Measurements from ENCODE around the gene PPP2R2C.

Gene PPP2R2C

DNA sequence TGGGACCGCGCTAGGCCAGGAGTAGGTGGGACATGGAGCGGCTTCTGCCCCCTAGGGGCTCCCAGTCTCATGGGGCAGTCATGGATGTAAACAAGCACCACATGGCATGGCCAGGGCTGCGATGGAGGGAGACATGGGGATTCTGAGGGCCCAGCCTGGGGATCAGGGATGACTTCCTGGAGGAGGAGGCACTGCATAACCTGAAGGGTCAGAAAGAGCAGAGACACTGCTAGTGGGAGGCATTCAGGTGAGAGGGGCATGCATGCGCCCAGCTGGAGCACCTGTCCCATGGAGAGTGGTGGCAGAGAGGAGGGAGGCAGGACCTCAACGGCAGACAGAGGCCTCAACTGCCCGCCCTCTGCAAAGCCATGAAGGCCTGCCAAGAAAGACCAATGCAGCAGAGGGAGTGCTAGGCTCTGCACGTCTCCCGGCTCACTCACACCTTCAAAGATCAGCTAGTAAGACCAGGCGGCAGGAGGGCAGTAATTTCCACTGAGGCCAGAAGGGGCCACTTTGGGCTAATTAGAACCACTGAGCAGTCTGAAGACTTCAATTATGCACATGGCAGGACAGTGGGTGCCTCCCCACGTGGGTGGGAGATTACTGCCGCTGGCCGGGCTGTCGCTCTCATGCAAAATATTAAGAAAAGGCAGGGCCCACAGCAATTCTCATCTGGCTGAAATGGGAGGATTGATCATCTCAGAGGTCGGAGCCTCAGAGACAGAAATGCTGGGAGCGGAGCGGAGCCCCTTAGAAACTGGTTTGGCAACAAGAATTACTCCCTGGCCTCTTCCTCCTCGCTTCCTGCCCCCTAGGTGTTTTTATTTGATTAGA, 69.6 kb downstream of the PPP2R2C start:
- no peak overlapping the region for H3K27ac ChIP-seq
- no peak overlapping the region for H3K4me3 ChIP-seq (IDR thresholded peaks at IDR 0.05; ENCODE audit: insufficient read depth, low read depth, low read length)
- no peaks in the 10 kb centered on the region for H3K36me3 ChIP-seq (ENCODE audit: insufficient read depth)
- H3K4me1 ChIP-seq (ENCODE audit: low read depth, poor library complexity, severe bottlenecking) = no peaks in the 10 kb centered on the region
- no peak overlapping the region for H3K4me2 ChIP-seq
- H2AFZ ChIP-seq (ENCODE audit: low read depth) = no peak overlapping the region
- H3K79me2 ChIP-seq (ENCODE audit: insufficient read depth, low read depth) = no peaks in the 10 kb centered on the region
- no peaks in the 10 kb centered on the region for H4K20me1 ChIP-seq (ENCODE audit: insufficient read depth)
- H3K9ac ChIP-seq = no peak overlapping the region
- H3K27me3 ChIP-seq (ENCODE audit: insufficient read depth, low read depth) = peaks cover 32% of the 10 kb centered on the region
- TF ChIP-seq, protein P1, sequence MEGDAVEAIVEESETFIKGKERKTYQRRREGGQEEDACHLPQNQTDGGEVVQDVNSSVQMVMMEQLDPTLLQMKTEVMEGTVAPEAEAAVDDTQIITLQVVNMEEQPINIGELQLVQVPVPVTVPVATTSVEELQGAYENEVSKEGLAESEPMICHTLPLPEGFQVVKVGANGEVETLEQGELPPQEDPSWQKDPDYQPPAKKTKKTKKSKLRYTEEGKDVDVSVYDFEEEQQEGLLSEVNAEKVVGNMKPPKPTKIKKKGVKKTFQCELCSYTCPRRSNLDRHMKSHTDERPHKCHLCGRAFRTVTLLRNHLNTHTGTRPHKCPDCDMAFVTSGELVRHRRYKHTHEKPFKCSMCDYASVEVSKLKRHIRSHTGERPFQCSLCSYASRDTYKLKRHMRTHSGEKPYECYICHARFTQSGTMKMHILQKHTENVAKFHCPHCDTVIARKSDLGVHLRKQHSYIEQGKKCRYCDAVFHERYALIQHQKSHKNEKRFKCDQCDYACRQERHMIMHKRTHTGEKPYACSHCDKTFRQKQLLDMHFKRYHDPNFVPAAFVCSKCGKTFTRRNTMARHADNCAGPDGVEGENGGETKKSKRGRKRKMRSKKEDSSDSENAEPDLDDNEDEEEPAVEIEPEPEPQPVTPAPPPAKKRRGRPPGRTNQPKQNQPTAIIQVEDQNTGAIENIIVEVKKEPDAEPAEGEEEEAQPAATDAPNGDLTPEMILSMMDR (conservative IDR thresholded peaks at IDR 0.05; ENCODE audit: low read depth, low read length) = no peak

DNA sequence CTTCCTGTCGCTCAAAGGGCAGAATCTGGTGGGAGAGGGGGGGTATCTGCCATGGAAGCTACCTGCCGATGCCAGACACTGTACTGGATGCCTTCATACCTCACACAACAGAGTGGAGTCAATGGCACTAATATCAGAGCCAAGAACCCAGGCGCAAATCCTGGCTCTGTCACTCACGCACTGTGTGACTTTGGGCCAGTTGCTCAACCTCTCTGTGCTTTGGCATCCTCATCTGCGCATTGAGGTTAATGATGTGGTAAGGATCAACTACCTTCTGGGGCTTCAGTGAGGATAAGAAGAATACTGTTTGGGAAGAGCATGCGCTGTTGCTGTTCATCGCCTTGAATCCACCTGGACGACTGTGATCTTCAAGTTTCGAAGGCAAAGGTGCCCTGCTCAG, 70.6 kb downstream of the PPP2R2C start:
- Histone ChIP-seq H3K79me2 (ENCODE audit: insufficient read depth, low read depth) (no peaks in the 10 kb centered on the region), H4K20me1 (ENCODE audit: insufficient read depth) (no peaks in the 10 kb centered on the region), H3K4me1 (ENCODE audit: low read depth, poor library complexity, severe bottlenecking) (no peaks in the 10 kb centered on the region), H3K36me3 (ENCODE audit: insufficient read depth) (no peaks in the 10 kb centered on the region), H2AFZ (ENCODE audit: low read depth) (no peak overlapping the region), H3K27ac (no peak overlapping the region), H3K27me3 (ENCODE audit: insufficient read depth, low read depth) (peaks cover 28% of the 10 kb centered on the region; the same call in 1 of the 2 replicates), H3K4me2 (no peak overlapping the region), H3K9ac (no peak overlapping the region), H3K4me3 (IDR thresholded peaks at IDR 0.05; ENCODE audit: insufficient read depth, low read depth, low read length) (no peak overlapping the region)
- TF ChIP-seq, protein P1 (conservative IDR thresholded peaks at IDR 0.05; ENCODE audit: low read depth, low read length) = no peak

DNA sequence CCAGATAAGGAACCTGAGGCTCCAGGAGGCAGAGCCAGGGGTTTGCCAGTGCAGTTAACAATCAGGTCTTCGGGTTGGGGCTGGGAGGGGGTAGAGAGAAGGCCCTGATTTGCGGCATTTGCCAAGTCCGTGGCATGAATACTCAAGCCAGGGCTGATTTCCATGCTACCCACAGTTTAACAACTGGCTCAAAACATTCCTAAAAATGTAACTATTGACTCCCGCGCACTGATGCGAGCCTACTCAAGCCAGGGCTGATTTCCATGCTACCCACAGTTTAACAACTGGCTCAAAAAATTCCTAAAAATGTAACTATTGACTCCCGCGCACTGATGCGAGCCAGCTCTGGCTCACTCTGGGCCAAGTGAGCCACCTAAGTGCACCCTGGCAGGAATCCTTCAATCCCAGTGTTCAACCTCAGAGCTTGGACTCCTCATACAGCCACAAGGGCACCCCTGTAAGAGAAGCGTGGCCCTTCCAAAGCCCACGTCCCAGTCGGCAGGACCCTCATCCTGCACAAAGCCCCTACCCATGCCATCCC, 75.6 kb downstream of the PPP2R2C start:
- Histone ChIP-seq H3K4me3 (IDR thresholded peaks at IDR 0.05; ENCODE audit: insufficient read depth, low read depth, low read length) (no peak overlapping the region), H3K4me2 (no peak overlapping the region), H3K4me1 (ENCODE audit: low read depth, poor library complexity, severe bottlenecking) (no peaks in the 10 kb centered on the region), H2AFZ (ENCODE audit: low read depth) (no peak overlapping the region), H3K79me2 (ENCODE audit: insufficient read depth, low read depth) (no peaks in the 10 kb centered on the region), H3K27me3 (ENCODE audit: insufficient read depth, low read depth) (peaks cover 11% of the 10 kb centered on the region; the same call in 1 of the 2 replicates), H3K36me3 (ENCODE audit: insufficient read depth) (no peaks in the 10 kb centered on the region), H3K9ac (no peak overlapping the region), H4K20me1 (ENCODE audit: insufficient read depth) (no peaks in the 10 kb centered on the region), H3K27ac (no peak overlapping the region)
- TF ChIP-seq, protein P1 (conservative IDR thresholded peaks at IDR 0.05; ENCODE audit: low read depth, low read length) = no peak

DNA sequence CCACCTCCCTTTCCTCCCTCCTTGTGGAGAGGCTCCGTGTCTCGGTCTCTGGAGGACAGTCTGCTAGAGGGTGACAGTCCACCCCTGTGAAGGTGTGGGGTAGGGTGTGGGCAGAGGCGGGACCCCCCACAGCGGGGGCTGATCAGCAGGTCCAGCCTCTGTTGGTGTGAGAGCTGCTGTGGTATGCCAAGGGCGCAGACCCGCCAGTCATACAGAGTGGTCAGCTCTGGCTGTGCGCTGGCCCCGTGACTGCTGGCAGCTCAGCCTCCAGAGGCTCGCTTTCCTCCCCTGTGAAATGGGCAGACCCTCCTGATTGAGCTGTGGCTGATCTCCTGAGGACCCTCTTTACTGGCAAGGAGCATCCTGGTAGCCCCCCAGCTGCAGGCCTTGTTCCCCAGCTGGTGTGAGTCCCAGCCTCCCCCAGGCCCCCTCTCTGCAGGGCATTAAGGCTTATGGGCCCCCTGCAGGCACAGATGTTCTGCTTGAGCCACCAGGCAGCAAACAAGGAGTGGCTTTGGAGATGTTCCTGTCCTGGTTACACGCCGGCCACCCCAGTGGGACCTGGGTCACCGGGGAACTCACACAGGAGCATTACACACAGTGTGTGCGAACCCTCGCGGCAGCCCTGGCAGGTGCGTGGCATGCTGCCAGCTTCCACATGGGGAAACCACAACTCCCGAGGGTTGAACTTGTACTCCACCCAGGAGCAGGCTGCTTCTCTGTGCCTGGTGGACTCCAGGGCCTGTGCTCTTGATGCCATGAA, 76.8 kb downstream of the PPP2R2C start:
- Histone ChIP-seq H3K4me3 (IDR thresholded peaks at IDR 0.05; ENCODE audit: insufficient read depth, low read depth, low read length) (no peak overlapping the region), H3K9ac (no peak overlapping the region), H3K4me2 (no peak overlapping the region), H3K36me3 (ENCODE audit: insufficient read depth) (no peaks in the 10 kb centered on the region), H3K27ac (no peak overlapping the region), H3K4me1 (ENCODE audit: low read depth, poor library complexity, severe bottlenecking) (no peaks in the 10 kb centered on the region), H2AFZ (ENCODE audit: low read depth) (no peak overlapping the region), H4K20me1 (ENCODE audit: insufficient read depth) (no peaks in the 10 kb centered on the region), H3K27me3 (ENCODE audit: insufficient read depth, low read depth) (peaks cover 14% of the 10 kb centered on the region; the same call in 1 of the 2 replicates), H3K79me2 (ENCODE audit: insufficient read depth, low read depth) (no peaks in the 10 kb centered on the region)
- TF ChIP-seq, protein P1 (conservative IDR thresholded peaks at IDR 0.05; ENCODE audit: low read depth, low read length) = no peak
